ENCODE results near the gene TACR2. TPM values are rescaled to one million over a fixed set of nuclear protein-coding genes. Genes with fewer than 3 reads are reported as not detected.

Gene TACR2
- total RNA-seq, 1 experiment from 2014 or later: 0.26 TPM

DNA sequence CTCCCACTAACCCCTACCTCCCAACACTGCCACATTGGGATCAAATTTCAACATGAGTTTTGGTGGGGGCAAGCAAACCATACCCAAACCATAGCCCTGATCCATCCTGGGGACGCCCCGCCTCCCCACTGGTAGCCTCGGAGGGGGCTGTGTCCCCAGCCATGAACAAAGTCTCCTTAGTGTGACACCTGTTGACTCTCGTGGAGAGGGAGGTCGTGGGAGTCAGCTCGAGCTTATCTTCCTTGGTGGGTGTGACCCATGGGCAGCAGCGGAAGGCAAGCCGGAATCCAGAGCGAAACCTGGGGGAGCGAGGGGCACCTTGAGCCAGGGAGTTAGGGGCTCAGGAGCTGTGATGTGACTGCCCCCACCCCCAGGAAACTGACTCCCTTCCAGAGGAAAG, 11.9 kb downstream of the TACR2 start:
- BruUV-seq (replicated peaks): no TSS peak
- intact Hi-C loops (cut with micrococcal nuclease; ENCODE audit: unreplicated experiment): loop anchor here (5.0 kb wide), 1 partner anchor 113 kb away; no protein-coding TSS in a partner anchor
- CTCF ChIA-PET: no interaction called here
- TF ChIP-seq, protein P1, sequence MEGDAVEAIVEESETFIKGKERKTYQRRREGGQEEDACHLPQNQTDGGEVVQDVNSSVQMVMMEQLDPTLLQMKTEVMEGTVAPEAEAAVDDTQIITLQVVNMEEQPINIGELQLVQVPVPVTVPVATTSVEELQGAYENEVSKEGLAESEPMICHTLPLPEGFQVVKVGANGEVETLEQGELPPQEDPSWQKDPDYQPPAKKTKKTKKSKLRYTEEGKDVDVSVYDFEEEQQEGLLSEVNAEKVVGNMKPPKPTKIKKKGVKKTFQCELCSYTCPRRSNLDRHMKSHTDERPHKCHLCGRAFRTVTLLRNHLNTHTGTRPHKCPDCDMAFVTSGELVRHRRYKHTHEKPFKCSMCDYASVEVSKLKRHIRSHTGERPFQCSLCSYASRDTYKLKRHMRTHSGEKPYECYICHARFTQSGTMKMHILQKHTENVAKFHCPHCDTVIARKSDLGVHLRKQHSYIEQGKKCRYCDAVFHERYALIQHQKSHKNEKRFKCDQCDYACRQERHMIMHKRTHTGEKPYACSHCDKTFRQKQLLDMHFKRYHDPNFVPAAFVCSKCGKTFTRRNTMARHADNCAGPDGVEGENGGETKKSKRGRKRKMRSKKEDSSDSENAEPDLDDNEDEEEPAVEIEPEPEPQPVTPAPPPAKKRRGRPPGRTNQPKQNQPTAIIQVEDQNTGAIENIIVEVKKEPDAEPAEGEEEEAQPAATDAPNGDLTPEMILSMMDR (IDR thresholded peaks at IDR 0.05; ENCODE audit: unreplicated experiment): no peak
- H3K36me3 Mint-ChIP-seq (ENCODE audit: insufficient read depth, unreplicated experiment): peaks cover 45% of the 10 kb centered on the region
- no peaks in the 10 kb centered on the region for H3K9me3 Mint-ChIP-seq (ENCODE audit: low read depth, unreplicated experiment)
- peaks cover 21% of the 10 kb centered on the region for H3K4me1 Mint-ChIP-seq (ENCODE audit: low read depth, unreplicated experiment)
- no peak overlapping the region for H3K4me3 Mint-ChIP-seq (ENCODE audit: low read depth, unreplicated experiment)
- no peak overlapping the region for H3K27ac Mint-ChIP-seq (ENCODE audit: unreplicated experiment)
- no peak for DNase-seq
- H3K27me3 Mint-ChIP-seq (ENCODE audit: unreplicated experiment): no peaks in the 10 kb centered on the region

DNA sequence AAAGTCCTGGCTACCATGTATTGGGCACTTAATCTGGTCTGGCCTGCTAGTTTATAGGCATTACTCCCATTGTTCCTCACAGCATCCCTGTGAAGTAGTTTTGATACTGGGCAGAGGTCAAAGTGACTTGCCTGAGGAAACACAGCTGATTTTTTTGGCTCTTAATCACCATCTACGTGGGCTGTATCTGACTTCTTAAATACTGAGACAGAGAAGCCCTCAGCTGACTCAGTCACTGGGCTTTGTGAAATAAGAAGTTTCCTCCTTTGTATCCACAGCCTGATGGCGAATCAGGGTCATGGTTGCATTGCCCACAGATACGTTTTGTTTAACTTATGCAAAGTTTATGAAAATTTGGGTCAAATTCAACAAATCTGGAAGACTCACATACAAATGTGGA, 13.2 kb downstream of the TACR2 start:
- CTCF ChIA-PET: interaction anchor here (0.7 kb wide), 1 partner anchor 21 kb away, joined by 6 read pairs; no protein-coding TSS in a partner anchor
- peaks cover 49% of the 10 kb centered on the region for H3K36me3 Mint-ChIP-seq (ENCODE audit: insufficient read depth, unreplicated experiment)
- no TSS peak for BruUV-seq (replicated peaks)
- H3K27ac Mint-ChIP-seq (ENCODE audit: unreplicated experiment): no peak overlapping the region
- intact Hi-C loops (cut with micrococcal nuclease; ENCODE audit: unreplicated experiment): no loop called here
- TF ChIP-seq, protein P1 (IDR thresholded peaks at IDR 0.05; ENCODE audit: unreplicated experiment): no peak
- no peaks in the 10 kb centered on the region for H3K9me3 Mint-ChIP-seq (ENCODE audit: low read depth, unreplicated experiment)
- no peak overlapping the region for H3K4me3 Mint-ChIP-seq (ENCODE audit: low read depth, unreplicated experiment)
- no peaks in the 10 kb centered on the region for H3K27me3 Mint-ChIP-seq (ENCODE audit: unreplicated experiment)
- H3K4me1 Mint-ChIP-seq (ENCODE audit: low read depth, unreplicated experiment): peaks cover 18% of the 10 kb centered on the region
- no peak for DNase-seq

GRCh38 chr10:69403066-69403465, 13.7 kb downstream of the TACR2 start:
- Mint-ChIP-seq H3K4me1 (ENCODE audit: low read depth, unreplicated experiment) (peaks cover 13% of the 10 kb centered on the region), H3K27me3 (ENCODE audit: unreplicated experiment) (no peaks in the 10 kb centered on the region), H3K9me3 (ENCODE audit: low read depth, unreplicated experiment) (no peaks in the 10 kb centered on the region), H3K4me3 (ENCODE audit: low read depth, unreplicated experiment) (no peak overlapping the region), H3K36me3 (ENCODE audit: insufficient read depth, unreplicated experiment) (peaks cover 44% of the 10 kb centered on the region), H3K27ac (ENCODE audit: unreplicated experiment) (no peak overlapping the region)
- CTCF ChIA-PET: interaction anchor here (0.7 kb wide), 1 partner anchor 21 kb away, joined by 6 read pairs; no protein-coding TSS in a partner anchor
- intact Hi-C loops (cut with micrococcal nuclease; ENCODE audit: unreplicated experiment): no loop called here
- DNase-seq: no peak
- BruUV-seq (replicated peaks): no TSS peak
- TF ChIP-seq, protein P1 (IDR thresholded peaks at IDR 0.05; ENCODE audit: unreplicated experiment): no peak

DNA sequence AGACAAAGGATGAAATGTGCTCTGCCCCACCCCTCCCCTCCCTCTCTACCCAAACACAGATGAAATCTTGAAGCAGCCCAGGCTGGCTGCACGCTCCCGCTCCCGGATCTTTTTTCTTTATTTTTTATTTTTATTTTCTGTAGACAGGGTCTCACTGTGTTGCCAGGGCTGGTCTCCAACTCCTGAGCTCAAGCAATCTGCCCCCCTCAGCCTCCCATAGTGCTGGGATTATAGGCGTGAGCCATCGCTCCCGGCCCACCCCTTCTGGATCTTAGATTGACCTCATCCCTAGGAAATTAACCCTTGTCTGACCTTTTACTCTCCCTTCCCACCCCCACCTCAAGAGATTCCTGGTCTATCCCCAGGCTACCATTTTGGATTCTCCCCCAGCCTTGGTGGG, 14.3 kb downstream of the TACR2 start:
- TF ChIP-seq, protein P1 (IDR thresholded peaks at IDR 0.05; ENCODE audit: unreplicated experiment): no peak
- CTCF ChIA-PET: no interaction called here
- Mint-ChIP-seq H3K27ac (ENCODE audit: unreplicated experiment) (no peak overlapping the region), H3K4me1 (ENCODE audit: low read depth, unreplicated experiment) (peaks cover 7% of the 10 kb centered on the region), H3K9me3 (ENCODE audit: low read depth, unreplicated experiment) (no peaks in the 10 kb centered on the region), H3K4me3 (ENCODE audit: low read depth, unreplicated experiment) (no peak overlapping the region), H3K36me3 (ENCODE audit: insufficient read depth, unreplicated experiment) (peaks cover 38% of the 10 kb centered on the region), H3K27me3 (ENCODE audit: unreplicated experiment) (no peaks in the 10 kb centered on the region)
- no TSS peak for BruUV-seq (replicated peaks)
- DNase-seq: no peak
- intact Hi-C loops (cut with micrococcal nuclease; ENCODE audit: unreplicated experiment): no loop called here

Data from Calu3 (cell line).